Measurements from ENCODE around the gene ASB15.

Gene ASB15

DNA sequence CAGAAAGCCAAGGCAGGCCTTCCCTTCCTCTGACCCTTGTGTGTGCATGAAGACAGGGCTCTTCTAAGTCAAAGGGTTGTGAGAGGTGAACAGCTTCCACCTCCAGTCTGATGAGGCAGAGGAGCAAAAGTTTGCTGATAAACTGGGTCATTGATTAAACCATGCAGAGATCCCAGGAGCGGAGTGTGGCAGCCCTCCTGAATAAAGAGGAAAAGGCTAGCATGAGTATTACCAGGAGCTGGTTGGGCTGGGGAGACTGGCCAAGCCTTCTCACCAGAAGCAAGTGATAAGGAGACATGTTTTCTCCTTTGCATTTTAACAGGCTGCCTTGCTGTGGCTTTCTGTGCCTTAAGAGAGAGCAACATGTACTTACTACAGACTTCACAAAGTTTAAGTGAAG is 64.3 kb downstream of the ASB15 start:
- no peak for DNase-seq (ENCODE audit: low read depth)

DNA sequence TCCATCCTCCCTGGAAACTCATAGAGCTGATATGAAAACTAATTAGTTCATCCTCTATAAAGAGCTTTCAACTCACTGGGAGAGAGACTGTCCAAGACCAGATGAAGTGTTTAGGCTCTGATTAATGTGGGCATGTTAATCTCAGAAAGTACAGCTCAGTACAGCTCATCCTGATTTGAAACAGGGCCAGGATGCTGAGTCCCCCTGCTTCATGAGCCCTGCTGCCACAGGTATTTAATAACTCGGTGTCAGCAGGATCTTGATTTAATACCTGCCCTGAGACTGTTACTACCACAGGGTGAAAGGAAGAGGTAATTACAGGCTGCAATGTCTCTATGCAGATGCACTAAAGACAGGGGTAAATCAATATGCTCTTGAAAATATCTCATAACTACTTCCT is 64.9 kb downstream of the ASB15 start:
- no peak for DNase-seq (ENCODE audit: low read depth)

DNA sequence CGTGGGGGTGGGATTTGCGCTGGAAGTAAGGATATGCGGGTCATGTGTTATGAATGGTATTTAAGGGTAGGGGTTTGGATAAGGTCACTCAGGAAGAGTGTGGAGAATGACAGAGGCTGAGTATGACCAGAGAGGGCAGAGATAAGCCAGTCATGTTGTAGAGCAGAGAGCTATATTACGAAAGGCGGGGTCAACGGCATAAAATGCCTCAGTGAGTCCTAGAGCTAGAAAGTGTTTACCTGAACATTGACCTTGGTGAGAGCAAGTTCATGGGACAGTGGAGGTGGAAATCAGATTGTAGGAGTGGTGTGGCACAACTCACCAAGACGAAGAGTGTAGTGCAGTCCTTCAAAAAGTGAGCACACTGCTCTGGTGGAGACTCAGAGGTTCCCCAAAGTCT is 67.9 kb downstream of the ASB15 start:
- DNase-seq (ENCODE audit: low read depth), result no peak

DNA sequence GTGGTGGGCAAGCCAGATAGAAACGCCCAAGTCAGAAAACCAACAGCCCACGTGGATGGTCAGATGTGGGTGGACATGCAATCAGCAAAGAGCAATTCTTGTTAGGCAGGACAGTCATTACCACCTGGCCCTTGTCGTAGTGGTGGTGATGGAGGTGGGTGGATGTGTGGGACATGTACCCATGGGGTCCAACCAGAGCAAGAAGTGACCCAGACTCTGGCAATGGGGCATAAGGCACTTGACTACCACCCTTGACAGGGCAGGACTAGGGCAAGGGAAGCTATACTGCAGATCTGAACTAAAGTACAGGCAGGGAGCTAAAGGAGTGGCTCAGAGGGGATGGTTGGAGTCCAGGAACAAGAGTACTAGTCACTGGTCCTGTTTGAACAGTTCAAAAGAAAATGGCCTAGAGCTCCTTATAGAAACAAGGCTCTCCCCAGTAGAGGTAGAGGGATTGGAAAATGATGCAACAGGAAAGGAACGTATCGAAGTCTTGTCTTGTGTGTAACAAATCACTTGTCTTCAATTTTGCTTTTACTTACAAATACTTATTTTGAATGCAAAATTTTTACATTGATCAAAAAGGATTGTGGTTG is 71.6 kb downstream of the ASB15 start:
- DNase-seq (ENCODE audit: low read depth), result no peak

DNA sequence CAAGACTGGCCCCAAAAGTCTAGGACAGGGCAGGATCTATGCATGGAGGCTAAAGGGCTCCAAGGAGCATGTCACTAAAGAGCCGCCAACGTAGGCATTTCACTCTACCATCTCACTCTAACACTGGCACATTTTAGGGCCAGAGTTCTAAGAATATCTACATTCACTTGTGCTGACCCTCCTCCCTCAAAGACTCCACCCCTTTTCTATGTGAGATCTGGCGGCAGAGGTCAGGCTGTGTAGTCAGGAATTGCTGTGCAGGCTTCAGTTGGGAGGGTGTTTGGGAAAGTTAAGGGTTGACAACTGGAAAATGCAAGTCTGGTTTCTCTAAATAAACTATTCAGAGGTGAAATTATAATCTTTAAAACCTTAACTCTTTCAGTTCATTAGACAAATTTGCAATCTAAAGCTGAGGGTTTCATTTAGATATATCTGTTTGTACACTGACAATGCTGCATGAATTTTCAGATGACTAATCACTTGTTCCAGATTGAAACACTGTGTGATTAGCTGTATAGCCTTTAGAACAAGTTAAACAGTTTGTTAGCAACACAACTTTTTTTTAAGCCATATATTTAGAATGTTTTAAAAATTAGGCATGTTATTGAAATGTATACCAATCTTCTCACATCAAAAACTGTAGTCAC is 72.3 kb downstream of the ASB15 start:
- DNase-seq (ENCODE audit: low read depth), result no peak

DNA sequence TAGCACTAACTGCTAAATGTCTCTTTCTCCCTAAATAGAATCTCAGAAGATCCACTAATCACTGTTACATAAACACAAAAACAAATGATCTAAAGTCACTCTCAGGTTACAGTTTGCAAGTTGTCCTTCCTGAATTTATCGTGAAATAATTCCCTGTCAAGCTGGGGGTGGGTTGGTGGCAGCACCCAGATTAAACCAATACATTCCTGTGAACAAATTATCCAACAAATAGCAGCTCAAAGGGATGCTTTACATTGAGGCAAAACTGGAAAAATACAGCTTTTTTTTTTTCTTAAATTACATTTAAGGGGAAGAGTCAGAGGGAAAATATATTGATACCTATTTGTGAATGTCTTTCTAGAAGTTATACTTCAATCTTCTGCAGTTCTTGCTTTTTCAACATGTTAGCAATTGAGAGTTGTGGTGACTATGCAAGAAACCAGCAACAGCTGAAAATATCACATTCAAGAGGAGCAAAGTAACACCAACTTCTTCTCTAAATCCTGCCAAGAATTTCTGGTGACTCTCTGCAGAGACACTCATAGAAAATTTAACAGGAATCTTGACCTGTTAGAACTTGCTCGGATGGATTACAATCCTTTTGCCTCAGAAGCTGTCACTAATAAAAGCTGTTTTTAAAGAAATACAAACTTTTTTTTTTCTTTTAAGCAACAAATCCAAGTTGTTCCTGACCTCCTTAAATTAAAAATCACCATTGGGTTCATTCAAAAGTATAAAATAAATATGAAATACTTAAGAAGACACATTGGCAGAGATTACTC is 73.0 kb downstream of the ASB15 start:
- no peak for DNase-seq (ENCODE audit: low read depth)

DNA sequence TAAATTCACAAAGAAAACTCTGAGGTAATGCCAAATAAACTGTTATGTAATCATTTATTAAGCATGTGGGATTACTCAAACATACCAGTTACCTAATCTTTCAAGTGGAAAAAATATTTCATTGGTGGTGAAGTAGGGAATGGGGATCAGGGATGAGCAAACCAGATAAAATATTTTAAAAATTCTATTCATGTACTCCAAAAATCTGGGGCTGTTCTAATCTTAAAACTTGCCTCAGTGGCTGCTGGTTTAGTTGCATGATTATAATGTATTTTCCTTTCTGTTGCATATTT is 73.5 kb downstream of the ASB15 start:
- DNase-seq (ENCODE audit: low read depth), result no peak

DNA sequence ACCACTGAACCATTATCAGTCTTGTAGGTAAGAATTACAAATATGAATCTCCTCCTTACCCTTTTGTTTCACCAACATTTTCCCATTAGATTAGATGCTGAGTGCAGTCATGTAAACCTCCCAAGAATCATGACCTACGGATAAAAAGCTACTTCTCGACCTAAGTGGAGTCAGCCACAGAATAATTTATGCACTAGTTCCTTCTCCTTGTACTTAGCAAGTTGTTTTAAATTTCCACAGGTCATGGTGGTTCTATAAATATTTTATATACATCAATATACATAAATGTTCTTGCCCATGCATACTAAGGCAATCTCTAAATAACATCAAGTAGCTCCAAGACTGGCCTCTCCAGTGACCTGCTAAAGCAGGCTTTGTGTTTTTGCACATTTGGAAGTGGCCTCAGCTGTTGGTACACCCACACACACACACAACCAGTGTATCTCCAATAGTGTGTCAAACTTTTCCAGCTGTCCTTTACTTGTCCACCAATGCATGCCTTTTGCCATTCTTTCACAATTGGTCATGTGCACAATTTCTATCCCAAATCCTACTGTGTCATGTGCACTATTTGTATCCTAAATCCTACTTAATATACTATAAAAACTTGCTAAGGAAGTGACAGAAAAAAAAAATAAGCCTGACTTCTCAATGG is 75.6 kb downstream of the ASB15 start:
- DNase-seq (ENCODE audit: low read depth), result no peak

DNA sequence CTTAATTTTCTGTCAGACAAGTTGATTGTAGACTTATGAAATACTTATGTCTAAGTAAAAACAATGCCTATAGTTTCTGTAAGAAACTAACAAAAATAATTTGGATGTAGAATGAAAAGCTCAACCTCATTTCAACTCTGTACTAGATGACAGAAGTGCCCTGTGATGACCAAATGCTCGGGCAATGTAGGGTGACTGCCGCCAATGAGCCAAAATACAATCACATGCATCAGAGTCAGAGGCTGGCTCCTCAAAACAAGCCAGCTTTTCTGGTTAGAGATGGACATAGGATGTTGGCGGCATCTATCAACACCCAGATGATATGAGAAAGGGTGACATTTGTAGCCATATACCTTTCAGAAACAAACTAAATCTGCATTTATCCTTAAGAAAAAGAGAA is 78.0 kb downstream of the ASB15 start:
- DNase-seq (ENCODE audit: low read depth), result no peak

DNA sequence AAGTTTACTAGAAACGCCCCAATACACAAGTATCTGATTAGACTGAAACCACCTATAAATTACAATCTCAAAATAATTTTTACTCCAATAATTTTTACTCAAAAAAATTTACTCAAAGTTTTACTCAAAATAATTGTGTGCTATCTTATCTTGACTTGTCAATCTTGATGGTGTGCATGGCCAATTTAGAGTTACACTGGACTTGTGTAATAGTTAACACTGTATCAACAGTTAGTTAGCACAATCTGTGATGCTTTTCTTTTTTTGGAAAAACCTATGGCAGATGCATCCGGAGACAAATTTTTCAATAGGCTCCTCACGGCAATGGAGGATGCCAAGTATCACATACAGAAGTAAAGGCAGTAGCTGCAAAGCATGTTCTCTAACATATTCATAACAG is 79.0 kb downstream of the ASB15 start:
- no peak for DNase-seq (ENCODE audit: low read depth)

DNA sequence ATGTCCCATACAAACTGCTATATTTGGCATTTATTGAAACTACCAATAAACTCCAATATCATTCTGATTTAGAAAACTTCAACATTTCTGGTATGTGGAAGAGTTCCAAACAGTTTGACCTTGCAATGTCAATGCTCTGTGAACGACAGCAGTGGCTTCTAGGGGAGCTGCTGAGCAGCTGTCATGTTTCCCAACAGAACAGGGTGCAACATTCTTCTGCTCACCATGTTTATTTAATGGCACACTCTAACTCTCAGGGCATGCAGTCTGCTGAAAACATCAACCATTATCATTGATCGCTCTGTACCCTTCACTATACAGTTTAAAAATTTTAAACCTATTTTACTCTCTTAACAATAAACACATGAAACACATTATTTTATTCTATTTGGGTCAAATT is 79.9 kb downstream of the ASB15 start:
- DNase-seq (ENCODE audit: low read depth), result no peak

DNA sequence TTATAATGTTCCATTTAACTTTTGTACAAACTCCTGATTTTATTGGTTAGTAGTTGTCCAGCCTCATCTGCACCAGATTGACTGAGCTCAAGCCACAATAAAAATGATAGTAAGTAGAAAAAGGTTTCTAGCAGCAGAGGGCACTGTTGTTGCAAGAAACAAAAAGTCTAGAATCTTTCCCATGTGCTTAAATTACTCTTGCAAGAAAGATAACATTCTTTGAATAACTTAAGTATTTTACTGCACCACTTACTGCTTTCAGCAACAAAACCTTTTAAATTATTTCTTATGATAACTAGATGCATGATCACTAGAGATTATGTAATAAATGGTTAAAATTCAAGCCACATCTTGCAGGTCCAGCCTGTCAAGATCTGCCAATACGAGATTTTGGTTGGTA is 81.1 kb downstream of the ASB15 start:
- no peak for DNase-seq (ENCODE audit: low read depth)

DNA sequence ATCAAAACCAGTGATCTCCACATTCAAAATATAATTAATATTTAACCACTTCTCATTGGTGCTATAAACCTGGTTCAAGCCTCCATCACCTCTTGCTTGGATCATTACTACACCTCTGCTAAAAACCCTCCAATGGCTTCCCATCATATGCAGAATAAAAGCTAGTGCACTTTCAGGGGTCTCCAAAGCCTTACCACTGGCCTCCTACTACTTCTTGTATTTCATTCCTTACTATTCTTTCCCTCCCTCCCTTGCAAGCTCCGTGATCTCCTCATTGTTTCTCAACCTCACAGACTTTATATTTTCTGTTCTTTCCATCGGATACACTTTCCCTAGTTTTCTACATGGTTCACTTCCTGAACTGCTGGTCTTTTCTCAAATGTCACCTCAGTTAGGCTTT is 85.5 kb downstream of the ASB15 start:
- DNase-seq (ENCODE audit: low read depth), result no peak

DNA sequence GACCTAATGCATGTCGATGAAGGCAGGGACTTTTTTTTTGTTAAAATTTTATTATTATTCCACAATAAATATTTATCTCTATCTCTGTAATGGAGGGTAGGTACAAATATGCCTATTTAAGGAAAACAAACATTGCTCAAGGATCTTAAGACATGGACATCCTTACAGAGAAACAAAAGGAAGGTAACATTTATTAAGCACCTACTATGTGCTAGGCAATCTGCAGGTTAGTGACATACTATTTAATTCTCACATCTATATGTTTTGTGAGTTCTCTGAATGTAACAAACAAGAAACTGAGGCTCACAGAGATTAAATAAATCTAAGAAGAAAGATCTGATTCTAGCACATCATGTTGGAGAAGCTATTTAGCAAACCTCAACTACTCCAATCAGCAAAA is 86.1 kb downstream of the ASB15 start:
- no peak for DNase-seq (ENCODE audit: low read depth)

Data from stimulated activated CD4-positive, alpha-beta T cell treated with anti-CD3 and anti-CD28 coated beads, Interleukin-2, amount 100 ng/mL, for 4 hours (primary cell).